Adipocyte (in vitro differentiated cells): Measurements from ENCODE around the gene TEX13A.
"Not testable (repeated sequence)": the region's sequence is repeated elsewhere in the genome, so short reads cannot be mapped to it uniquely, and the experiment has no call there.

ENCODE experiments used
- DNase-seq: peaks from one replicate; pipeline ENCODE4 v3.0.0-alpha.2; 2015; ENCODE audit warnings: low read depth
- H3K27me3 ChIP-seq: replicated peaks from 2 replicates; pipeline ENCODE4 v1.7.0; 2013; ENCODE audit warnings: mild to moderate bottlenecking, low read length, moderate library complexity; ENCODE audit not compliant: control insufficient read depth, insufficient read depth
- H3K36me3 ChIP-seq: 2 replicates; pipeline ENCODE4 v1.7.0; 2013; ENCODE audit warnings: low read length, mild to moderate bottlenecking, moderate library complexity; ENCODE audit not compliant: control insufficient read depth, insufficient read depth, severe bottlenecking
- H3K4me1 ChIP-seq: 2 replicates; pipeline ENCODE4 v1.7.0; 2013; ENCODE audit warnings: mild to moderate bottlenecking, low read length, moderate library complexity; ENCODE audit not compliant: control insufficient read depth, insufficient read depth
- H3K4me3 ChIP-seq: 2 replicates; pipeline ENCODE4 v1.7.0; 2013; ENCODE audit warnings: mild to moderate bottlenecking, low read length, moderate library complexity
- H3K9ac ChIP-seq: 2 replicates; pipeline ENCODE4 v1.7.0; 2013; ENCODE audit warnings: mild to moderate bottlenecking, low read length, moderate library complexity
- H3K9me3 ChIP-seq: 2 replicates; pipeline ENCODE4 v1.7.0; 2013; ENCODE audit warnings: mild to moderate bottlenecking, low read length, moderate library complexity; ENCODE audit not compliant: control insufficient read depth

Gene TEX13A, protein sequence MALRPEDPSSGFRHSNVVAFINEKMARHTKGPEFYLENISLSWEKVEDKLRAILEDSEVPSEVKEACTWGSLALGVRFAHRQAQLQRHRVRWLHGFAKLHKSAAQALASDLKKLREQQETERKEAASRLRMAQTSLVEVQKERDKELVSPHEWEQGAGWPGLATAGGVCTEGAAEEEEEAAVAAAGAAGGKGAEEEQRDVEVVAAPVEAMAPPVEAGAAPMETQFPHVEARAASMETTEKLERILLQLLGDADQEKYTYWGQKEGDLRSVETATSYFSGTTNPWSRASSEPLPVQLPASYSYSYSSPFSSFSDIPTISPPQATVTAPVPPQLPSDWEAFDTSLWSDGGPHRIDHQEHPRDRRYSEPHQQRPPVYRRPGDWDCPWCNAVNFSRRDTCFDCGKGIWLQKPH

DNA sequence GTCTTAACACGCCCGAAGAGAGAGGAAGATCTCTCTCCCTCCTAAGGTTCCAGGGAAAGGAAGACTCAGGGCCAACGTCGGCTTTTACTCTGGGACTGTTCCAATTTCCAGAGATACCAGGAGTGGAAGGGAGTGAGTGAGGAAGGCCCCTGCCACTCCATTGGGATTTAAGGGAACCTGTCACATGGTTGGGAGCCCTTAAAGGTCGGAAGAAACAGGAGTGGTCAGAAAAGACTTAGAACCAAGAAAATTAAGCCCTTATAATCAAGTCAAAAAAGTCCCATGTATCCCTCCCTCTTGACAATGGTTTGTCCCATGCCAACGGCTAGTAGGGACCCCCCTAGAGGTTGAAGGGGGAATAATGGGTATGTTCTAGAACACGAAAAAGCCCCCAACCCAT lies at the start of gene TEX13A:
TSS of gene TEX13A (minus strand) at position 59 of the 400 bp plus-strand sequence. CDS start 297 bp downstream, outside the sequence.
- DNase-seq: no peak
- Histone ChIP-seq H3K9me3 (peaks cover 3% of the 10 kb centered on the region), H3K9ac (no peak within 1 kb of the TSS), H3K4me1 (no peaks in the 10 kb centered on the region), H3K4me3 (no peak within 1 kb of the TSS), H3K36me3 (no peaks in the 10 kb centered on the region), H3K27me3 (peaks cover 15% of the 10 kb centered on the region)

DNA sequence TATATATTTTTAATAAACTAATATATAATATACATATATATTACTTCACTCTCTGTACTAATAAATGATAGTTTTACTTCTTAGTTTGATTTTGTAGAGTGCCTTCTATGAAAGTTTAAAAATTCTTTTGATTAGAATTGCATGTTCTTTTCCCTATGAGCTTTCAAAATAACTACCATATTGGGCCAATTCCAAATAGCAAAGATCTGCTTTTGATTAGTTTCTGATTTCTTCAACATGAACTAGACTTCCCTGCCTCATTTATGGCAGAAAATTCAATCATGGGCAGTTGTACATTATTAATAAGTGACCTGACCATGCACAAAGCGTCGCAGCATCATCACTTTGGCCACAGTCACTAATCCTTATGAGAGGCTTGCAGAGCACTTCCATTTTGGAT lies 48.9 kb upstream of the TEX13A start:
- Histone ChIP-seq H3K4me3 (no peak overlapping the region), H3K36me3 (no peaks in the 10 kb centered on the region), H3K27me3 (peaks cover 6% of the 10 kb centered on the region), H3K4me1 (peaks cover 3% of the 10 kb centered on the region), H3K9me3 (no peaks in the 10 kb centered on the region), H3K9ac (no peak overlapping the region)
- peak; percentile 57 for DNase-seq

DNA sequence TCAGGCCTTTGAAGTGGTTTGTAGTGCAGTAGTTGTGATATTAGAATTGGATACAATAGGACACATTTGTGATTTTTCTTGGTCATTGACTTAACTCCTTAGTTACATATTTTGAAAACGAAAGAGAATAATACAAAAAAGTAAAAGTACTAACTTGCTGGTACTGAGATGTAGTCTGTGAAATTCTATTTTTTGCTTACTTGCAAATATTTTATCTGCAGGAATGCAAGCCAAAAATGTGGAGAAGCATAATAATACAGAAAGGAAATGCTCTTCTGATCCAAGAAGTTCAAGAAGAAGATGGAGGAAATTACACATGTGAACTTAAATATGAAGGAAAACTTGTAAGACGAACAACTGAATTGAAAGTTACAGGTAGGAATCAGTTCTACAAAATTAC lies 46.7 kb upstream of the TEX13A start:
- Histone ChIP-seq H3K27me3 (peaks cover 5% of the 10 kb centered on the region), H3K9ac (no peak overlapping the region), H3K36me3 (no peaks in the 10 kb centered on the region), H3K4me3 (no peak overlapping the region), H3K4me1 (peaks cover 3% of the 10 kb centered on the region), H3K9me3 (no peaks in the 10 kb centered on the region)
- DNase-seq: no peak

DNA sequence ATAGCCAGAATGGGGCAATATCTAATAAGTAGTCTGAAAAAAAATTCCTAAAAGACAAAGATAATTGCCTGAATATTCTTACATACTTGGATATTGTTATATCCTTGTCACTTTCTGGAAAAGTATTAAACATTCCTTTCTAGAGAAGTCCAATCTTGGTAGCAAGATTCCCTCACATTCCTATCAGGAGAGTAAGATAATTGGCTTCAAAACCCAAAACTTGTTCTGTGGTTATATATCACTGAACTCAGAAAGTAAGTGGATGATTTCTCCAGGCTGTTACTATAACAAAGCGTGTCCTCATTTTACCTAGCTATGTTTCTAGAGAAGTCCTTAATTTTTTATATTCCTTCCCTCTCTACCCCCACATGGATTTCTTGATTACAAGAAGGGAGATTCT lies 46.0 kb upstream of the TEX13A start:
- peaks cover 10% of the 10 kb centered on the region for H3K27me3 ChIP-seq
- DNase-seq: peak; percentile 8
- no peaks in the 10 kb centered on the region for H3K36me3 ChIP-seq
- H3K4me1 ChIP-seq: peaks cover 3% of the 10 kb centered on the region
- no peak overlapping the region for H3K9ac ChIP-seq
- H3K9me3 ChIP-seq: no peaks in the 10 kb centered on the region
- no peak overlapping the region for H3K4me3 ChIP-seq

DNA sequence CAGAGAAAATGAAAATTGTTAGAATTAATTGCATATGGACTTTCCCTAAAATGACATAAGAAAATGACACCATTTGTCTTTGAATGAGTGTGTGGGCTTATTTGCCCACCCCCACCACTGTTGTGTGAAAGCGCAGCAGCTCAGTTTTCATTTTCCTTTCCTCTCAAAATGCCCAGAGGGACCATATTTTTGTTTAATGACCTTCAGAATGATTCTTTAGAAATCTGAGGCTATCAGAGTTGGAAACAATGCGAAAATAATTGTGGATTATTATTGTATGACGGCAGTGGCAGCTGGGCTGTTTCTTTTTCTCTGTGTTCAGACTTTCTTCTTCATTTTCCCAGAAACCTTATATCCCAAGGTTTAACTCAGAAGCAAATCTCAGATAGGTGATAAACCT lies 44.6 kb upstream of the TEX13A start:
- DNase-seq: no peak
- Histone ChIP-seq H3K9ac (no peak overlapping the region), H3K27me3 (peaks cover 17% of the 10 kb centered on the region), H3K4me3 (no peak overlapping the region), H3K36me3 (no peaks in the 10 kb centered on the region), H3K9me3 (no peaks in the 10 kb centered on the region), H3K4me1 (peaks cover 3% of the 10 kb centered on the region)

DNA sequence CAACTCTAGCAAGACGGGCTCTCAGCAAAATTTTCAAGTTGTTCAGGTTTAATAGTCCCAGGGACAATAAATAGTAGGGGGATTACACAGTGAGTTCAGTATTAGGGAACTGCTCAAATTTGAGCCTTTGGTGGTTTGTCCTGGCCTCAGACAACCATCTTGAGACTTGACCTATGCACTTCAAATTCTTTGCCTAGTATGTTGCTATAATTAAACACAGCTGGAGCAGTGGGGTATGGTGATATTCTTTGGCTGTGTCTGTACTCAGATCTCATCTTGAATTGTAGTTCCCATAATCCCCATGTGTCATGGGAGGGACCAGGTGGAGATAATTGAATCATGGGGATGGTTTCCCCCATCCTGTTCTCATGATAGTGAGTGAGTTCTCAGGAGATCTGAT lies 43.3 kb upstream of the TEX13A start:
- peaks cover 24% of the 10 kb centered on the region for H3K27me3 ChIP-seq
- peaks cover 2% of the 10 kb centered on the region for H3K9me3 ChIP-seq
- no peak overlapping the region for H3K9ac ChIP-seq
- no peak overlapping the region for H3K4me3 ChIP-seq
- H3K36me3 ChIP-seq: no peaks in the 10 kb centered on the region
- DNase-seq: peak; percentile 11
- H3K4me1 ChIP-seq: peaks cover 3% of the 10 kb centered on the region

DNA sequence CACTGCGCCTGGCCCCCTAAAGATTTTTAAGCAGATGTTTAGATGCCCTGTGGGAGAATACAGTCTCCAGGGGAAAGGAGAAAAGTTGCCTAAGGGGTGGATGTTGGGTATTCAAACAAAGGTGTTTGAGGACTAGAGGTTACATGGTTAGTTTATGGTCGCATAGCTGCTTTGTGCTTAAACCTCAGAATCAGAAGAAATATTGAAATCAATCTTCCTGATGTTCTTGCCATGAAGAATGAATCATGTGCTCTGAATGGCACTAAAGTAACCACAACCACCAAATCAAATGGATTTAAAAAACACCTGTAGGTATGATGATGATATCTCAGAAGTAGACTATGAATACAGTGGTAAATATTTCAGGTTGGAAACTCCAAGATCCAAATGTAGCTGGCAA lies 42.7 kb upstream of the TEX13A start:
- Histone ChIP-seq H3K4me3 (no peak overlapping the region), H3K36me3 (no peaks in the 10 kb centered on the region), H3K9ac (no peak overlapping the region), H3K9me3 (peaks cover 8% of the 10 kb centered on the region), H3K4me1 (peaks cover 3% of the 10 kb centered on the region), H3K27me3 (peaks cover 24% of the 10 kb centered on the region)
- DNase-seq: no peak

DNA sequence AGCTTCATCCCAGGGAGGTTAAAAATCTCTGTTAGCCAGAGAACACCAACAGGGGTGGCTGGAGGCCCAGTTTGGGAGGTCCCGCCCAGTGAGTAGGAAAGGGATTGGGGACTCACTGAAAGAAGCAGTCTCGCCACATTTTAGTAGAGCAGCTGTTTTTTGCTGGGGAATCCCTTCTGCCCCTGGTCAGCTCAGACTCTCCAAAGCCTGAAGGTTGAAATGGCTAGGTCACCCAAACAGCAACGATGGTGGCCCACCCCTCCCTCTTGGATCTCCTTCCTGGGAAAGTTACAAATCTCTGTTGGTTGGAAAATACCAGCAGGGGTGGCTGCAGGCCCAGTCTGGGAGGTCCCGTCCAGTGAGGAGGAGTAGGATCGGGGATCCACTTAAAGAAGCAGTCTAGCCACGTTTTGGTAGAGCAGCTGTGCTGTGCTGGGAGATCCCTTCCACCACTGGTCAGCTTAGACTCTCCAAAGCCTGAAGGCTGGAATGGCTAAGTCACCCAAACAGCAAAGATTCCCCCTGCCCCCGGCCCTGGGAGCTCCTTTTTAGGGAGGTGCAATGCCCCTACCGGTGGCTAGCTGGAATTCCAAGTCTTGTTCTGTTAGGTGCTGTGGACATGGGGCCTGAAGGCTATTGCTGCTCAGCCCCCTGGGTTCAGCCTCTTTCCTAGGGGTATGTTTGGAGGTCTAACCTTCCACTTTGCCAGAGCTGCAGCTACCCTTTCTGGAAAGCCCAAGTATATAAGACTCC lies 40.0 kb upstream of the TEX13A start:
- Histone ChIP-seq H3K9me3 (peaks cover 13% of the 10 kb centered on the region), H3K27me3 (peaks cover 30% of the 10 kb centered on the region), H3K9ac (no peak overlapping the region), H3K4me3 (no peak overlapping the region), H3K4me1 (no peaks in the 10 kb centered on the region), H3K36me3 (no peaks in the 10 kb centered on the region)
- DNase-seq: no peak

DNA sequence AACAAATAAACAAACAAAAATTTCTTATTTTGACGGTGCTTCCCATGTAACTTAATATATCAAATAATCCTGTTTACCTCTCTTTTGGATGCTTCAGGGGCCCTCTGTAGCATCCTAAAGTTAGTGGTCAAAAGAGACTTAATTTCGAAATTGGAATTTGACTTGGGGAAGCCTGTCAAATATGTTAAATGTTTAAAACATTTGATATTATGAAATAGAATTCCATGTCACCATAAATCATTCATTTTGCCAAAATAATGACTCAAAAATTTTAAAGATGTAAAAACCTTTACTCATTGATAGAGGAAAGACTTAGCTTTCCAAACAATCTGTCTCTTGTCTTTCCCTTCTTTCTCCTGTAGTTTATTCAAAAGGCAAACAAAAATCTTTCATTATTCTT lies 20.6 kb upstream of the TEX13A start:
- H3K4me3 ChIP-seq: no peak overlapping the region

DNA sequence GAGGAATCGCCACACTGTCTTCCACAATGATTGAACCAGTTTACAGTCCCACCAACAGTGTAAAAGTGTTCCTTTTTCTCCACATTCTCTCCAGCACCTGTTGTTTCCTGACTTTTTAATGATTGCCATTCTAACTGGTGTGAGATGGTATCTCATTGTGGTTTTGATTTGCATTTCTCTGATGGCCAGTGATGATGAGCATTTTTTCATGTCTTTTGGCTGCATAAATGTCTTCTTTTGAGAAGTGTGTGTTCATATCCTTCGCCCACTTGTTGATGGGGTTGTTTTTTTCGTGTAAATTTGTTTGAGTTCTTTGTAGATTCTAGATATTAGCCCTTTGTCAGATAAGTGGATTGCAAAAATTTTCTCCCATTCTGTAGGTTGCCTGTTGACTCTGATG lies 16.9 kb upstream of the TEX13A start:
- not testable (repeated sequence) for H3K9ac ChIP-seq, H3K4me1 ChIP-seq, H3K9me3 ChIP-seq, H3K27me3 ChIP-seq, H3K4me3 ChIP-seq, H3K36me3 ChIP-seq, DNase-seq

More for the DNA sequence above, 20.6 kb upstream of the TEX13A start:
- Histone ChIP-seq H3K9ac (no peak overlapping the region), H3K4me1 (no peaks in the 10 kb centered on the region), H3K27me3 (peaks cover 11% of the 10 kb centered on the region), H3K36me3 (no peaks in the 10 kb centered on the region), H3K9me3 (no peaks in the 10 kb centered on the region)
- DNase-seq: peak; percentile 47

DNA sequence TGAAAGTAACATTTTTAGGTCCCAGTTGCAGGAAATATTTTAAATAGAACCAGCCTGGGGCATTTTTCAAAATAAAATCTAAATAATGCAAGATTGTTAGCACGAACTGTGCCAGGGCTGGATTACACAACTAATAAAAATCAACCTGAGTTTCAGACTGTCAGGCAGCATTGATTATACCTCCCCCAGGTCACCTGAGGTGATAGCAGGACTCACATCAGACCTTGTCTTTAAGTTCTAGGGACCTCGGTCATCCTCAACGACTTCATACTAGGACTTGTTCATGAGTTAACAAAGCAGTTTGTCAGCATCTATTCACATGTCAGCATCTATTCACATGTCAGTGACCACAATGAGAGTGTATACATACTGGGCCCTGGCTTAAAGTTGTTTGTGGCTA lies 8.7 kb upstream of the TEX13A start:
- Histone ChIP-seq H3K27me3 (peaks cover 9% of the 10 kb centered on the region), H3K9me3 (no peaks in the 10 kb centered on the region), H3K9ac (no peak overlapping the region), H3K4me1 (no peaks in the 10 kb centered on the region), H3K36me3 (no peaks in the 10 kb centered on the region), H3K4me3 (no peak overlapping the region)
- no peak for DNase-seq
